PC-3 (cell line): ENCODE data around the gene PAMR1.

ENCODE experiments used
- CTCF ChIP-seq: fragments of 300-600 bp; sonication (generic); conservative IDR thresholded peaks from 2 replicates; pipeline ENCODE4 v1.5.1; 2017; ENCODE audit warnings: antibody characterized with exemption, low read depth, mild to moderate bottlenecking, low read length
- EZH2phosphoT487 ChIP-seq: fragments of 300-600 bp; sonication (generic); IDR thresholded peaks from 2 replicates; pipeline ENCODE4 v1.6.1; 2018; ENCODE audit warnings: mild to moderate bottlenecking, antibody characterized with exemption, low read length, borderline replicate concordance

DNA sequence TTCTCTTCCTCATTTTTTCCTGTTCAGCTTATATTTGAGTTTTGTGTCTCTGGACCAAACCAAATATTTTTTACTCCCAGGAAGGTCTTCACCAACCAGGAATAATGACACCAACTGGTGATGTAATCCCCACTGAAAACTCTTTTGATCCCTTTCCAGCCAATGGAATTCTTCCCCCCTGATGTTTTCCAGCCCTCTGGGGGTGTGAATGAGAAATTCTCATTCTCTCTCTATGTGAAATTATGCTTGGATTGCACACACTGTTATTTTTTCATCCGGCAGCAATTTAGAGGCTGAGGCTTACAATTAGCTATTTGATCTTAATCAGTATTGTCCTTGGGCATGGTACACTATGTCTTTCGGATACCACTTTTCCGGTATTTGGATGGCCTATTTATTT is 66.6 kb downstream of the PAMR1 start:
- TF ChIP-seq CTCF (no peak), EZH2phosphoT487 (no peak)
